ENCODE data around the gene OR52K2.
"Not testable (repeated sequence)": the region's sequence is repeated elsewhere in the genome, so short reads cannot be mapped to it uniquely, and the experiment has no call there.

The OR52K2 gene

GRCh38 chr11:4481240-4481582, 32.1 kb downstream of the OR52K2 start:
- DNase-seq, result no peak

DNA sequence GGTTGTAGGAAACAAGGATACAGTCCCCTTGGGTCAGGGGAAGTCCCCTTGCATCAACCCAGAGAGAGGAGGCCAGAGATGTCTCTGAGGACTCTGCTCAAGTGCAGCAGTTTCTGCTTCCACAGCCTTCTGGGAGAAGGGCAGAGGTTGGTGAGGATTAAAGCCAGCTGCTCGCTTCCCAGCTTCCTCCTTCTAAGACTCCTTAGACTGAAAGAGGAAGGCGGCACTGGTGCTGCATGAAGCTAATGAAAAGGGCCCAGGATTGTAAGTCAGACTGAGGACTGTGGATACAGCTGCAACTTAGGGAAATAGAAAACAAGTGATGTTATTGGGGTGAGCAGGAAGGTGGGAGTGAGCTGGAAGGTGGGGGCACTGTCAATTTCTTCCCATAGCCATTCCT, 33.4 kb downstream of the OR52K2 start, which contains the start of gene OR52K1:
Gene OR52K1, plus strand, starts transcription at position 202 of the 400 bp plus-strand sequence. CDS start 6,255 bp downstream, outside the sequence.
- DNase-seq, result no peak

DNA sequence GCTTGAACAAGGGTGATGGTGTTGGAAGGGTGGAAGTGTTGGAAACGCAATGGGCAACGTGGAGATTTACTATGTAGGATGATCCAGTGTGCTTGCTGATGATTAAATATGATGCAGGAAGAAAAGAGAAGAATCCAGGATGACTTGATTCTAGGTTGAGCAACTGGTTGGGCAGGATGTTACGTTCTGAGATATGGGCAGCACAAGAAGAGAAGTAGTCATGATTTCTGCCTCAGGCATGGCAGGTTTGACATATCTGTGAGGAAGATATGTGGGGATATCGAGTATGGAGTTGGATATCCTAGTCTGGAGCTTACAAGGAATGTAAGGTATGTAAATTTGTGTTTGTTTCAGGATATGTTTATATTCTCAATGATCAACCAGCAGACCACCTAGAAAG, 35.2 kb downstream of the OR52K2 start:
- no peak for DNase-seq

DNA sequence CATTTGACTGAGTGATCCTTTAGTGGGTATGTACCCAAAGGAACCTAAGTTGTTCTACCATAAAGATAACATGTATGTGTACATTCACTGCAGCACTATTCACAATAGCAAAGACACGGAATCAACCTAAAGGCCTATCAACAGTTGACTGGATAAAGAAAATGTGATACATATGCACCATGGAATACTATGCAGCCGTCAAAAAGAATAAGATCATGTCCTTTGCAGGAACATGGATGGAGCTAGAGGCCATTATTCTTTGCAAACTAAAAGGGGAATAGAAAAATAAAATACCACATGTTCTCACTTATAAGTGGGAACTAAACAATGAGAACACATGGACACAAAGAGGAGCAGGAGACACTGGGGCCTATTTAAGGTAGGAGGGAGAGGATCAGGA, 42.3 kb downstream of the OR52K2 start:
- DNase-seq, result not testable (repeated sequence)

DNA sequence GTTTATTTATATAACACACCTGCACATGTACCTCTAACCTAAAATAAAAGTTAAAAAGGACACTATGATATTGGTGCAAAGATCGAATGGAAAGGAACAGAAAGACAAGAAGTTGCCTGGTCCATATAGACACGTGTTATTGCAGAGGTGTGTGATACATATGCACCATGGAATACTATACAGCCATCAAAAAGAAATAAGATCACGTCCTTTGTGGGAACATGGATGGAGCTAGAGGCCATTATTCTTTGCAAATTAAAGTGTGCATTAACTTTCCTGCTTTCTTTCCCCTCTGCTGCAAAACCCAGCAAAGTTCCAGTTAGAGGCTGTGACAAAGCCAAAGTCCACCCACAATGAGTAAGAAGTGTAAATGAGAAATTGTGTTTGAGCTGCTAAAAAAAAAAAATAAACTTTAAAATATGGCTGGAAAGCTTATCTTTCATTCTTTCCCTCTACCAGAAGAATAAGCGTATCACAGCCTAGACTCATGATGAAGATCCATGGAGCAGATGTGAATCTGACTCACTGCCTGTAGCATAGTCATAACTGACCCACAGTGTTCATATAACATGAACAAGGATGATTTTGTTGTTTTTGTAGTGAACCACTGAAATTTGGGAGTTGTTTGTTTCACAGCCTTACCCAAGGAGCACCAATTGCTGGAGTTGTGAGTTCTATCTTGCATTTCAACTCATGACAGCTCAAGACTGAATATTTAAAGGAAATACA, 42.9 kb downstream of the OR52K2 start:
- DNase-seq, result no peak

DNA sequence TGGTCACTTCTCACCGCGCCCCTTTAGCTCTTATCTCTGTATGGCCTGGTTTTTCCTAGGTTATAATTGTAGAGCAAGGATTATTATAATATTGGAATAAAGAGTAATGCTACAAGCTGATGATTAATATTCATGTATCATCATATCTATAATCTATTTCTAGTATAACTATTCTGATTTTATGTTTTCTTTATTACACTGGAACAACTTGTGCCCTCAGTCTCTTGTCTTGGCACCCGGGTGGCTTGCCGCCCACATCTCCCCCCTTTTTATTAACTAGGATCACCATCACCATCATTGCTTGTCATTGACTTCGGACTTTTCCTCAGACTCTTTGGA, 44.4 kb downstream of the OR52K2 start:
- no peak for DNase-seq

DNA sequence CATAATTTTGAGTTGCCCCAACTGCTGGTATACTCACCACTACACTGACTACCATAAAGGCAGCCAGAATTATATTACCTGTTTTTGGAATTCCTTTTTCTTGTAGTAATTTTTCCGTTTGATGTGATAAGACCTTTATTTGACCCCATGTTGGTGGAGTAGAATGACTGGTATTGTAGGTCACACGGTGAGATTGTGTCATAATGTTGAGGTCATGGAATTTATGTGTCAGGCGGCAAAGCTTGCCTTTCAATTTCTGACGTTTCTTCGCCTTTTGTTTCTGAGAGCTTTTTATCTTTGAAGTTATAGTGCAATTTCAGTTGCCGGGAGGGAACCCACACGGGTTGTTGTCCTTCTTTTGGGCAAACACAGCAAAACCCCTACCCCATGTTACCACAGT, 46.4 kb downstream of the OR52K2 start:
- no peak for DNase-seq

DNA sequence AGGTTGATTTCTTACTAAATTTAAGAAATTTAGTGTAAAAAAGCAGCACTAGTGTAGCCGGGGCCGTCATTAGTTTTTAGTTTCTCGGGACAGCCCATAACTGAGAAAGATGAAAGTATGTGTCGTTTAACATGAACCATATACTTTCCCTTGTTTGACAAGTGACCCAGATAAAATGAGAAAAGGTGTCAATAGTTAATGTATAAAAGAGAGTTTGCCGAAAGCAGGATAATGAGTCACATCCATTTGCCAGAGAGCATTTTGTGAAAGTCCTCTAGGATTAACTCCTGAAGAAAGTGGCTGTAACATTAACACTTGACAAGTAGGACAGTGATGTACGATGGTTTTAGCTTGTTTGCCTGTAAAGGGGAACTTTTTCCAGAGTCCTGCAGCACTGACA, 46.9 kb downstream of the OR52K2 start:
- no peak for DNase-seq

GRCh38 chr11:4496557-4497248, 47.6 kb downstream of the OR52K2 start:
- no peak for DNase-seq

Data from NCI-H2107 (cell line).